Left ventricle myocardium superior (tissue), 1 donor: ENCODE data around the gene FOXP4. TPM values are rescaled to one million over a fixed set of nuclear protein-coding genes. Genes with fewer than 3 reads are reported as not detected.

Experiments
- ATAC-seq: fragments of 200-7000 bp; cut with Tn5 transposase; one replicate; pipeline ENCODE4 v1.9.1; 2020; ENCODE audit warnings: mild to moderate bottlenecking, moderate library complexity
- DNase-seq: peaks from one replicate; pipeline ENCODE4 v3.0.0-alpha.2; 2020
- intact Hi-C: fragments of 100-400 bp; cut with micrococcal nuclease; formaldehyde crosslinking; loops from one replicate; pipeline ENCODE4 v1.11.0; 2022
- total RNA-seq: library from RNA; stranded (reverse); fragmentation: NEBNext Ultra II Directional; extraction: Animal tissue kit (Norgen Biotek cat#: 25700); gene quantifications from one replicate; pipeline ENCODE4 v1.2.1, GENCODE V29; 2021
- donor health status: DM: no; HTN: yes; CAD: no; lungs with severe emphysema.

FOXP4 gene
- total RNA-seq, 1 donor from 2014 or later, result 16.8 TPM

DNA sequence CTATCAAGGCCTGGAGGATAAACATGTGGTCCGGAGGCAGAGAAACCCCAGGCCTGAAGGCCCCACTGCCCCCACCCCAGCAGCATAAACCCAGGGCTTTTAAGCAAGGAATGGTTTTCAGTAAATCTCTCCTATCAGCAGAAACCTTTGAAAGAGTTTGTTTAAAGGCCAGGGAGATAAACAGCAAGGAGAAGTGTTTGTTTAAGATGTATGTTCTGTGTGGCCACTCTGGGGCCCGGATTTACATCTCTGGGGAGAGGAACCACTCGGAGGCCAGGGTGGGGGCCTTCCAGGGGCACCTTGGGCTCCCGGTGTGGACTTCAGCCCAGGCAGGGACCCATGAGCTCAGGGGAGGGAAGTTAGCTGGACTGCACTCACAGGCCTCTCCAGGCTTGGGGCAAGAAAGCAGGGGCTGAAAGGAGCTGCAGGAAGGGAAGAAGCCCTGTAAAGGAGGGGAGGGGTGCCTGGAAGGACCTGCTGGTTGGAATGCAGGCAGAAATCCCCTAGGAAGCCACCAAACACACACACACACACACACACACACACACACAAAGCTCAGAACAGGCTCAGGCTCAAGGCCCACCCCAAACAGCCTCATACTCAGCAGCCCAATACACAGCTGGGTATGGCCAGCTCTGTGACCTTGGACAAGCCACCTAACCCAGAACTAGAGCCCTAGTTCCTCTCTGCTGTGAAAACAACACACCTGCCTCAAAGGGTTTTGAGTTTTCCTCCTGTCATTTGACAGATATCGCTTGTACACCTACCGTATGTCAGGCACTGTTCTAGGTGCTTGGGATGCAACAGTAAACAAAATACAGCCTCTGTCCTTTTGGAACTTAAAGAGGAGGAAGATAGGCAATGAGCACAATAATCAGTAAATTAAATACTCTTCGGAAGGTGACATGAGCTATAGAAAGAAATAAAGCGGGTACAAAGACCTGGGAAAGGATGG lies 26.2 kb upstream of the FOXP4 start:
- DNase-seq, result no peak
- intact Hi-C loops, result no loop called here
- no peak for ATAC-seq

DNA sequence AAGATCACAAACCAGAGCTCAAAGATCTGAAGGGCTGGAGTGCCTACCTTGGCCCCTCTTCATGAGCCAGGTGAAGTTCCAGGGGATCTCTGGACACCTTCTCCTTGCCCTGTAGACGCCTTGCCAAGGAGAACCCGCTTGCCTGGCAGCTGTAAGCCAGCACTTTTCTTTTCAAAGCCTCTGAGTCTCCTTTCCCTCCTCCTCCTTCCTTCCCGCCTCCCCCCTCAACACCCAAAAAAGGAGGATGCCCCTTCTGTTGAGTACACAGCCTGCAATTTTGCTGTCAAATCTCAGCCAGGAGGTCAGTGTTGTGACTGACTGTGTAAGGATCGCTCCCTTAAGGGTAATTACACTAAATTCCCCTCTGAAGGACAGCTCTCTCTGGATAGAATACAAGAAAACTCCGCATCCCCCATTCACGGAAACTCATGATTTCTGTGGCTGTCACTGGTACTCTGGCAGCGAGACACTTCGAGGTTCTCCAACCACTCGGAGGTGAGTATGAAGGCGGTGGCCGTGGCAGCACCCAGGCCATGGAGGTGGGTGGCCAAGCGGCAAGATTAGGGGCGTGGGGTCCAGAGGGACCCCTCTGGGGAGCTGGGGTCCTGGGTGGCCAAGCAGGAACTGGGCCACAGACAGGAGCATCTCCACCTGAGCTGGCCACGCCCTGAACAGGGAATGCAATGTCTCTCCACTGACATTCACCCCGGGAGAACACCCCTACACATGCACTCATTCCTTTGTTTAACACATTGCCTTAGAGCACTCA lies 23.2 kb upstream of the FOXP4 start:
- intact Hi-C loops, result no loop called here
- ATAC-seq (no peak), DNase-seq (no peak)

DNA sequence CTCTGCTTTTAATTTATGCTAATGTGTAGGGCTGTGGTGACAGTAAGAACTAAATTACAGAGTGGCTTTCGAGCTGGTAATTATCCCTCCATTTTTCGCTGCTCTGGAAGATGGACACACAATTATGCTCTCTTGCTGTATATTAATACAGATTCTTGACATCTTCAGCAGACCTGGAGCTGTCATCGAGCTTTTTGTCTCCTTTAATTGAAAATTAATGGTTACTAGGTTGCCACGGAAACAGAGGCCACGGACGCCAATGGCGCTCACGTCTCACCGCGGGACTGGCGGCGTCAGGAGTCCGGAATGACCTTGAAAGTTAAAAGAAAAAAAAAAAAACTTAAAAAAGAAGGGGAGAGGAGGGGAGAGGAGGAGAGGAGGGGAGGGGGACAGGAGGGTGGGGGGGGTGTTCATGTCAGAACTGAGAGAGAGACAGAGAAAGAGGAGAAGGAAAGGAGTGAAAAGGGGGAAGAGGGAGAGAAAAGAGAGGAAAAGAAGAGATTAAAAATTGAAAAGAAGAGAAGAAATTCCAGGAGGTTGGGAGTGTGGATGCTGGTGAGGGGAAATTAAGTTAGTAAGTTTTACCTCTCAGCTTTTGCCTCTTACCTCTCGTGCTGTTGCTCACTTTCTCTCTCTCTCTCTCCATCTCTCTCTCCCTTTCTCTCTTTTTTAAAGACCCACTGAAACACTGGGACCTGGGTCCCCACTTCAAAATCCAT lies 22.1 kb upstream of the FOXP4 start:
- DNase-seq (no peak), ATAC-seq (no peak)
- intact Hi-C loops, result no loop called here

DNA sequence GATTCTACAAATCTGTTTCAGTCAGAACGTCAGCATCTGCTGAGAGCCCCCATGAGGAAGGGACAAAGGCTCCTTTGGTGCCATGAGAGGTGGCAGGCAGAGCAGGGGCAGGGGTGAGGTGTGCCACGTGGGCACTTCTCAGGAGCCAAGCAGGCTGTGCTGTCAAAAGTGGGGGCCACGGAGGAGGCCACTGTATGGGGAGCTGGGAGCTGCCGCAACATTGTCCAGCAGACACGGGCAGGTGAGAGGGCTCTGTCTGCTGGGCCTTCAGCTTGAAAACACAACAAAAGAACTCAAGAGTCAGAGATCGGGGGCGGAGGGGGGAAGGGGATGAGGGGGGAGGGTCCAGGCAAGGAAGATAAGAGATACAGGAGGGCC lies 21.6 kb upstream of the FOXP4 start:
- DNase-seq (no peak), ATAC-seq (no peak)
- intact Hi-C loops, result no loop called here

DNA sequence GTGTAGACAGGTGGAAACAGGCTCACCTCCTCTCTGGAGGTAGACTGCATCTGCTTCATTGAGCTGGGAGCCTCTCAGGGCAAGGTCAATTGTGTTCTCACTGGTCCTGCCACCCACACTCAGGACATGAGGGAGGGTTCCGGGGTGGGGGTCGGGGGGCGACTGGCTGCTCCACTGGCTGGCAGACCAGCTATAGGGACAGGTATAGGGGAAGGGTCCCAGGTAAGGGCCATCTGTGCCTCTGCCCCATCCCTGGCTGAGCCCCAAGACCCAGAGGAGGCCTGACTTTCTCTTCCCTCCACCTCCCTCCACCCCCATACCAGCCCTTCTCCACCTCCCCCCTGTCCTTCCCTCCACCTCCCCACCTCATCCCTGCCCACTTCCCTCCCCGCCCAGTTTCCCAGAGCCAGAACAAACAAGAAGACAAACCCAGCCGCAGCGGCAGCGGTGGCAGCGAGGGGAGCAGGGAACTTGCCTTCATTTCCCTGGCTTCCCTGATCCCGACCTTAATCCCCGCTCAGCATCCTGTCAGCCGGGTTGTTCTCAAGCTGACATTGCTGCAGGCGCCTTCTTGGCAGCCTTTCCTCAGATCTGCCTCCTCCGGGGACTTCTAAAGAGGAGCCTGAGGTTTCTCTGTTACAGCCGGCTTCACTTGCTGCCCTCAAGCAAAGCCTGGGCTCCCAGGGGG lies 18.3 kb upstream of the FOXP4 start:
- DNase-seq (no peak), ATAC-seq (peak; percentile 27)
- intact Hi-C loops, result no loop called here

DNA sequence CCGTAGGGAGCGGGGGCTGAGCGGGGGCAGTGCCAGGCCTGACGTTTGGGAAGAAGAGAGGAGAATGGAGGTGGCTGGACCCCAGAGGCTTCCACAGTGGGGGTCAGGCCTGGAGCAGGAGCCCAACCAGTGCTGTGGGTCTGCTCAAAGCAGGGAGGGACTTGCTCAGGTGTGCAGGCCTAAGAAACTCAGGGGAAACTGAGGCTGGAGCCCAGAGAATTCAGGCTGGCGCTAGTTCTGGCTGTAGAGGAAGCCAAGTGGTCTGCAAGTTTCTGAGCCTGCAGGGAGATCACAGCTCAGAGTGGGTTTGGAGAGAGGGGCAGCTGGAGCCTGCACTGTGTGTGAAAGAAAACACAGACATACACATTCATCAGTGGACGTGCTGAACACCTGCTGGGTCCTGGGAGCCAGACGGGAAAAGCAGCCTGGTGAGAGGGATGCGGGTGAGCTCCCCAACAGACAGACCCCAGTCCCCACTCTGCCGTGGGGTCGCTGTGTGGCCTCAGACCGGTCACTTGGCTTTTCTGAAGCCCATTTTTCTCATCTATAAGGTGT lies 17.7 kb upstream of the FOXP4 start:
- intact Hi-C loops, result no loop called here
- ATAC-seq (no peak), DNase-seq (no peak)

DNA sequence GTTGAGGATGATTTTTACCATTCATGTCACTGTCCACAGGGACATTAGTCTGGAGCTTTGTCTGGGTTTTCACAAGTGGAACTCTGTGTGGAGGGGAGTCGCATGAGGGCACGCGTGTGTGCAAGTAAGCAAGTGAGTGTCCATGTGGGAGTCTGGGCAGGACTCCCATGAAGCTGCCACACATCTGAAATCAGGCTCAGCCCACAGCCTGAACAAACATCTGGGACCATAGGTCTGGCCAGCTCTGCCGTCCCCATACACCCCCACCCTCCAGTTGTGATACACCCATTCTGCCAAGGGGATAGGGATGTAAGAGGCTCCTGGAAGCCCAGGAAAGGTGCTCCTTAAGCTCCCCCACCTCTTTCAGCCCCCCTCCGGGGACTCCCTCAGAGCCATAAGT lies 17.1 kb upstream of the FOXP4 start:
- ATAC-seq, result no peak
- intact Hi-C loops, result no loop called here
- DNase-seq, result no peak

DNA sequence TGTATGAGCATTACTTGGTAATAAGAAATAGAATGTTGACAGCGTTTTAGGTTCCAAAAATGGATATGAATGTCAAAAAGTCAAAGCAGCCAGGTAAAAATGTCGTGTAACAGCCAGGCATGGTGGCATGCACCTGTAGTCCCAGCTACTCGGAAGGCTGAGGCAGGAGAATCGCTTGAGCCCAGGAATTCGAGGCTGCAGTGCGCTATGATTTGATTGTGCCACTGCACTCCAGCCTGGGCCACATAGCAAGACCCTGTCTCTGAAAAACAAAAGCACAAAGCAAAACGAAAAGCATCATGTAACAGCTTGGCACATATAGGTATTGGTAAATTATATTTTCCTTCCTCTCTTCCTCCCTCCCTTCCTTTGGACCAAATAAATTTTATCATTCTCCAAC lies 16.2 kb upstream of the FOXP4 start:
- no peak for ATAC-seq
- DNase-seq, result no peak
- intact Hi-C loops, result no loop called here

DNA sequence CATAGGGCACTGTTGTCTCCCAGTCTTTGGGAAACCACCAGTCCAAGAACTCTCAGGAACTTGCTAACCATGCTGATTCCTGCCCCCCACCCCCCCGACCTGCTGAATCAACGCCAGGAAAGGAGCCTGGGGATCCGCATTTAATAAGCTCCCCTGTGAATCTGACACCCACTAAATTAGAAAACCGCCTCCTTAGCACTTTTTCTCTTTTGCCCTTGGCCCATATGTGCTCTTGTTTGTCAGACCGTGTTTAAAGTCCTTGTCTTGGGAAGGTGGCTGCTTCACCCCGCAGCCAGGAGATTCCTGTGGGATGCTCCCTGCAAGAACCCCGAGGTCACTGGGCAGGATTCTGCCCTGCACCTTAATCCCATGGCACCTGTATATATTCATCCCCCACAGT lies 15.7 kb upstream of the FOXP4 start:
- intact Hi-C loops, result no loop called here
- DNase-seq (no peak), ATAC-seq (no peak)

DNA sequence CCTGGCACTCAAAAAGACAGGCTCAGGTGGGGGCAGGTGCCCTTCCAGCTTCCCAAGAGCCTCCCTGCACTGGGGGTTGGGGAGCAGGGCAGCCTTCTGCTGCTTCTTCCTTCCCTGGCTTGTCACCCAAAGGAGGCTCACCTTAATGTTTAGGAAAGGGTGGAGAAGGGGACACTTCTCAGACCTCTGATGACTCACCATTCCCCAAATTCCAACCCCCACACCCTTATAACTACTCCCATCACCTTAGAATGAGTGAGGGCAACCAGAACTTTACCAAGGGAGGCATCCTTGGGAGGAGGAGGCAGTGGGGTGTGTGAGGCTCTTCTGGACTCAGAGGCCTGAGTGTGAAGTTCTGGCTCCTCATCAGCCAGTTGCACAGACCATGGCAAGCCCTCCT lies 15.2 kb upstream of the FOXP4 start:
- intact Hi-C loops, result no loop called here

DNA sequence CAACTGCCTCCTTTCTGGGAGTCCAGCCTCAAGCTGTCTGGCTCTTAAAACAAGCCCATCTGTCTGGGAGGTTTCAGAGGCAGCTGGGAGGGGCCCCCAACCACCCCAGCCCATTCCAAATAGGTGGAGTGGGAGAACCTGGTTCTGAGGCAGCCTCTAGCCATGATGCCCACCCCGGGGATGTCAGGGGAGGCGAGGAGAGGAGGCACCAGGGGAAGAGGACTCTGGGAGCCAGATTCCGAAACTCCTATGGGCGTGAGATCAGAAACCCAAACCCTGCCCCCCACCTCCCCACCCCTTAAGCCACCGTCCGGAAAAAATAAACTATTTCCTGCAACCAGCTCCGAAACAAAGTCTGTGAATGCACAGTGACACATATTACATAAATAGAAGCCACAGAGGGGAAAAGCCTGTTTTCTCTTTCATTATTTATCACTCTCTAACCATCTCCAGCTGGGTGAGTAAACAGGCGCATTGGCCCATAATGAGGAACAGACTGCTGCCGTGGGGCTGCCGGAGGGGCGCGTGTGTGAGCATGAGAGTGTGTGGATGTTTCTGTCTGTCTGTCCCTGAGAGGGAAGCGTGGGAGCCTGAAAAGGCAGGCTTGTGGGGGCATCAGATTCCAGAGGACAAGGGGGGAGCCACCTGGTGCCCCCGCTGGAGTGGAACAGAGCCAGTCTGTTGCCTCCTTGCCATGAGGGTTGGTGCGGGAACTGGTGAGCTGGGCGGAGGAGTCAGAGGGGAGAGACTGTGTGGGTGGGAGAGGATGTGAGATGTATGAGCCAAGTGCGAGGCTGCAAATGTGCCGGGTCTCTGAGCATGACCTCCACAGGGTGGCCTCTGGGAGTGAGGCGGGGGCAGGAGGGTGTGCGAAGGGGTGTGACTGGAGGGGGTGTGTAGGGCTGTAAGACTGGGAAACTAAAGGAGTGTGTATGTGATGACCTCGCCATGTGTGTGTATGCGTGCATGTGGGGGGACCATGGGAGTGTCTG lies 14.3 kb upstream of the FOXP4 start:
- ATAC-seq, result no peak

More for the DNA sequence above, 15.2 kb upstream of the FOXP4 start:
- DNase-seq, result no peak
- no peak for ATAC-seq

DNA sequence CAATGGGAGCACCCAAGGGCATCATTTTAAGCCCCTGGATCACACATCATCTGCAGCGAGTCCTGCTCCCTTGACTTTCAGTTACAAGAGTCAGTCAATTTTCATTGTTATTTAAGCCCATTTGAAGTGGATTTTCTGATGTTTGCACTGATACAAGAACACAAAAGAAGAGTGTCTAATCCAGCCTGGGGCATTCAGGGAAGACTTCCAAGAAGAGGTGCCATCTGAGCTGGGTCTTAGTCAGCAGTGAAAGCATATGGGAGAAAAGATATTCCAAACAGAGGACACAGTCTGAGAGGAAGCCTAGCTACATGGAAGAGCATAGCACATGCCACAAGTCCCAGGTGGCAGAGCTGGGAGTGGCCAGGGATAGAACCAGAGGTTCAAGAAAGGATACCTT lies 10.4 kb upstream of the FOXP4 start:
- no peak for ATAC-seq
- no peak for DNase-seq
- intact Hi-C loops, result no loop called here

More for the DNA sequence above, 14.3 kb upstream of the FOXP4 start:
- intact Hi-C loops, result no loop called here
- no peak for DNase-seq

DNA sequence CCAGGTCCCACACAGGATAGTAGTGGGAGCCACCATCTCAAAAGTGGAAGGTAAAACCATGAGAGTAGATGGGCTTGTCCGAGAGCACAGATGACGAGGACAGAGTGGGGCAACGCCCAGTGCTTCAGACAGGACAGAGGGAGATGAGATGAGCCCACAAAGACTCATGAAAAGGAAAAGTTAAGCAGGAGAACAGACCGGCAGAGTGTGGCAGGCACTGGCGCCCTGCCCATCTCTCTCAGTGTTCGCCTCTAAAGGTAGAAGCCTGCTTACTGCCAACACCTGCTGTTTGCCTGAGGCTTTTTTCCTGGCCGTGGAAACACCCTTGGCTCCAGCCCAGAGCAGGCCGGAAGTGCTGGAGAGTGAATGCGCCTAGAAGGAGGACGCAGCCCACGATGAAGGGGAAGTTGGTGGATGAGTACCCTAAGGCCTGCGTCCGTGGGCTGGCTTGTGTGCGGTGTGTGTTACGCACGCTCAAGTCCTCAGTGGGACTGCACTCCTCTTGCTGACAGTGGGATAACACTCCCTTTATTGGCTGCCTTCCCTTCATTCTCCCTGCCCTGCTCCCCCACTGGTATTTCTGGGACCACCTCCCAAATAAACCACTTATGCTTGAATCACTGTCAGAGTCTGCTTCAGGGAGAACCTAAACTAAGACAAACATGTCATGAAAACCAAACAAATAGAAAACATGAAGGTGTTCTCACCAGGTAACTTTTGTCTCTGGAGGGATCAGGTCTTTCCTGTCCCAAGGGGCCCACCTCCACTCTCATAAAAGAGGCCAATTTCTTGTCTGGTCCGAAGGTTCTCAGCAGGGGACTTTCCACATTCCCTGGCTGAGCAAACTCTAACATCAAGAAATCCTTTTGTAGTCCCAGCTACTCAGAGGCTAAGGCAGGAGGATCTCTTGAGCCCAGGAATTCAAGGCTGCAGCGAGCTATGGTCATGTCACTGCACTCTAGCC lies 9.1 kb upstream of the FOXP4 start:
- DNase-seq, result peak; percentile 44
- intact Hi-C loops, result no loop called here
- peak; percentile 48 for ATAC-seq

DNA sequence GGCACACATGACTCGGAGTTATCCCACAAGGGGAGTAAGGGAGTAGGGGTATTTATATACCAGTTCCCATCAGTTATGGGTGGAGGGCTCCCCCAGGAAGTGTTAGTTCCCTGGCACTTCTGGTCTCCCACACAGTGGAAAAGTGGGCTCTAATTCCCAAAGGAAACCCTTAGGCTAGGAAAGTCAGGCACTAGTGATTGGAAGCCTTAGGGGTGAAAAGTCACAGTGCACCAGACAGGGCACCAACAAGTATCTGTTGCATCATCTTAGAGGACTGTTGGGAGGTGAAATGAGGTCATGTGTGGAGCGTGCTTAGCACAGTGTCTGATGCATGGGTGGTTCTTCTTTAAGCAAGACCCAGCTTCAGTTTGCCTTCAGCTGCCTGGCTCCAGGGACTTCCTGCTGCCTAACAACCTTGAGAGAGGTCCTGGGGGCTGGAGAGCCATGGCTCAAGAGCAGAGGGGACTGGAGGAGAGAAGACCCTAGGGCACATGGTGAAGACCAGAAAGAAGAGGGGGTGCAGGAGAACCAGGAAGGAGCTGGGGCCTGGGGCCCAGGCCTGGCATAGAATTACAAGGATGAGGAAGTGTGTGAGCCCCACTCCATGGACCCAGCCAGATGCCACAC lies 7.5 kb upstream of the FOXP4 start:
- no peak for DNase-seq
- peak; percentile 50 for ATAC-seq
- intact Hi-C loops, result no loop called here

DNA sequence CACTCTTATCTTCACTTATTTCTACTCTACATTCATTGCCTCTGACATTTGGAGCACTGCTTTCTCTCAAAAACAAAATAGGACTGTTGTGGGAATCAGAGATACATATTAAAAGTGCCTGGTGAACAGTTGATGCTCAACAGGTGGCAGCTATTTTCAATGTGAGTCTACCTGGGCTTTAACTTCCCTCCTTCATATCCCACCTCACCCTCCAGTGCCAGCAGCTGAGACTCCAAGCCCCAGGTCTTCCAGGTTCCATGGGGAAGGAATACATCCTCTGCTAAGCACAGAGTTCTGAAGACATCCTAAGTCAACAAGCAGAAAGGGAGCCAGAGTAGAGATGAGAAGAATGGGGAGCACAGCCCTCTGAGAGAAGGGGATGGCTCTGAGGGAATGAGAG lies 7.0 kb upstream of the FOXP4 start:
- intact Hi-C loops, result no loop called here
- ATAC-seq, result no peak
- no peak for DNase-seq

DNA sequence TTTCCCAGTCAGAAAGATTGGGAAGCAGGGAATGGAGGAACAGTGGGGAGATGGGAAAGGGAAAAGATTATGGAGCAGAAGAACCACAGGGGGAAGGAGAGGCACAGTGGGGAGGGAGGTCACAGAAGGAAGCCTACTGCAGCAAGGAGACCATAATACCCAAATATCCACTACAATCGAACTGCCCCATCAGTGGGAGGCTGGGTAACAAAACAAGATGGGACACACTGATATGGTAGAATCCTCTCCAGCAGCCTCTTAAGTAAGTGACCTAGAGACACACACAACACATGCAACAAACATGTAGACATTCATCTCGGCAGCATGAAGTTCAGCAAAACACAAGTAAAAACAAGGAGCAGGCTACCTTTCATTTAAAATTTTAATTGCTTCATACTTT lies 4.8 kb upstream of the FOXP4 start:
- no peak for DNase-seq
- ATAC-seq, result no peak
- intact Hi-C loops, result no loop called here
